ENCODE data around the gene URAD.
A peak's percentile ranks its signal among the peaks of the same experiment; 100 is the strongest.

URAD gene

DNA sequence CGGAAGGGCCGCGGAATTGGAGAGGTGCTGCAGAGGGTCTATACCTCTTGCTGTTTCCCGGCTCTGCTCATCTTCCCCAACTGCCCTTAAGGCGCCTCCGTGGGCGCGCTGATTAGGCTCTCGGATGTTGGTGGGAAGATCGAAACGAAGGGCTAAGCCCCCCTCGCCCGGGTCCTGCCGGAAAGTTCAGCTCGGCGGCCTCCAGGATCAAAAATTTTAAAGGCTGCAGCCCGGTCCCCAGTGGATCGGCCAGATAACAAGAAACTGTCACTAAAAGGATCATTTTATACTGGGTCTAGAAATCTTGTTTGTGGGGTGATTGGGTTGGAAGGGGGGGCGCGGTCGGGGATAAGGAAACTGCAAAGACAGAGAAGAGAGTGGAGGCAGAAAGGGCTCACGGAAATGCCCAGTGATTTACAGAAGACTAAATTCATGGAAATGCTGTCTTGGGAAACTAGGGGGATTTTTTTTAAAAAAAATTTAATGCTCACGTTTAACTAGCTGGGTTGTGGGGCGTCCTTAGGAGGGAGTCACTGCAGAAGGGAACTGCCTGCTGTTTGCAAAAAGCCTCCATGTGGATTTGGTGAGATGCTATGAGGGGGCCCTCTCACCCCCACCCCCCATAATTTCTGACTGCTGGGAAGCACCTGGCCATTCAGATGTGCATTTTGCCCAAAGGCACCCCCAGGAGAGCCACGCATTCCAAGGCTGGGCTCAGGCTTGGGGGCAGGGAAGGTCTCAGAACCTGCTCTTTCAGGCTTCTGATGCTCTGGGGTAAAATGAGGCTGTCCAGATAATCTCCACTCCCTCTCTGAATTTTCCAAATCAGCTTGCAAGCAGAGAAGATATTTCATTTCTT, 27.0 kb downstream of the URAD start:
- Histone ChIP-seq H3K36me3 (ENCODE audit: insufficient read depth, low read length) (no peaks in the 10 kb centered on the region), H3K9ac (ENCODE audit: low read depth, low read length) (no peak overlapping the region; the same call in 1 of the 2 replicates), H3K4me1 (ENCODE audit: insufficient read depth, low read length) (peaks cover 17% of the 10 kb centered on the region), H3K9me3 (ENCODE audit: control insufficient read depth, insufficient read depth, low read length) (no peaks in the 10 kb centered on the region)

GRCh38 chr13:27960362-27961226, 27.9 kb downstream of the URAD start:
- H3K4me1 ChIP-seq (ENCODE audit: insufficient read depth, low read length), result peaks cover 15% of the 10 kb centered on the region
- no peaks in the 10 kb centered on the region for H3K9me3 ChIP-seq (ENCODE audit: control insufficient read depth, insufficient read depth, low read length)
- peak overlapping the region; percentile 28; the same call in 1 of the 2 replicates for H3K9ac ChIP-seq (ENCODE audit: low read depth, low read length)
- no peaks in the 10 kb centered on the region for H3K36me3 ChIP-seq (ENCODE audit: insufficient read depth, low read length)

- H3K9ac ChIP-seq (ENCODE audit: low read depth, low read length), result no peak overlapping the region; the same call in 1 of the 2 replicates
- peaks cover 10% of the 10 kb centered on the region for H3K4me1 ChIP-seq (ENCODE audit: insufficient read depth, low read length)
- no peaks in the 10 kb centered on the region for H3K9me3 ChIP-seq (ENCODE audit: control insufficient read depth, insufficient read depth, low read length)
- no peaks in the 10 kb centered on the region for H3K36me3 ChIP-seq (ENCODE audit: insufficient read depth, low read length)
Measured at GRCh38 chr13:27959976-27960361, 28.5 kb downstream of the URAD start.

GRCh38 chr13:27956576-27957300, 31.8 kb downstream of the URAD start:
- peaks cover 3% of the 10 kb centered on the region for H3K4me1 ChIP-seq (ENCODE audit: insufficient read depth, low read length)
- no peak overlapping the region for H3K9ac ChIP-seq (ENCODE audit: low read depth, low read length)
- no peaks in the 10 kb centered on the region for H3K36me3 ChIP-seq (ENCODE audit: insufficient read depth, low read length)
- no peaks in the 10 kb centered on the region for H3K9me3 ChIP-seq (ENCODE audit: control insufficient read depth, insufficient read depth, low read length)

DNA sequence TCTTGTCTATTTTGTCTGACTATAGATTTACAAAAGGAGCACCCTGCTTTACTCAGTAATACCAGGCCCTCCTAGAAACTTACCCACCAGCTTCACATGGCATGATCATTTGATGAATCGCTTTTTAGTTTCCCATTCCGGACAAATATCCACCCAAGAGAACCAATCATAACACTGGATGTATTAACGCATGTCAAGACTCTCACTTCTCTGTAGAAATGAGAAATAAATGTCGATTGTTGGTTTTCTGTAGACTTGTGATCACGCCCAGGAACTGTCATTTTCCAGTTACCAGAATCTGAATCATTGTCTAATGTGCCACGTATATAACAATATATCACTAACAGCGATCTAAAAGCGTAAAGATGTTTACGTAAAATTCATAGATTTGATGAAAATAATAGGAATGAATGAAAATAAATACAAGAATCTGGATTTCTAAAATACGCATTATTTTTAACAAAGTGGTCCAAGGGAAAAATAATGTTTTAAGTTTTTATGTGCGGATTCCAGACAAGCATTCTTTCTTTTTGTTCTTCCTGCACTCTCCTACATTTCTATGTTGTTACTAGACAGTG, 33.4 kb downstream of the URAD start:
- H3K9me3 ChIP-seq (ENCODE audit: control insufficient read depth, insufficient read depth, low read length), result no peaks in the 10 kb centered on the region
- no peaks in the 10 kb centered on the region for H3K36me3 ChIP-seq (ENCODE audit: insufficient read depth, low read length)
- no peaks in the 10 kb centered on the region for H3K4me1 ChIP-seq (ENCODE audit: insufficient read depth, low read length)
- no peak overlapping the region for H3K9ac ChIP-seq (ENCODE audit: low read depth, low read length)

- peak overlapping the region; percentile 64; the same call in 1 of the 2 replicates for H3K9ac ChIP-seq (ENCODE audit: low read depth, low read length)
- H3K4me1 ChIP-seq (ENCODE audit: insufficient read depth, low read length), result no peaks in the 10 kb centered on the region
- H3K36me3 ChIP-seq (ENCODE audit: insufficient read depth, low read length), result no peaks in the 10 kb centered on the region
- H3K9me3 ChIP-seq (ENCODE audit: control insufficient read depth, insufficient read depth, low read length), result no peaks in the 10 kb centered on the region
Measured at GRCh38 chr13:27954406-27954851, 34.1 kb downstream of the URAD start.

DNA sequence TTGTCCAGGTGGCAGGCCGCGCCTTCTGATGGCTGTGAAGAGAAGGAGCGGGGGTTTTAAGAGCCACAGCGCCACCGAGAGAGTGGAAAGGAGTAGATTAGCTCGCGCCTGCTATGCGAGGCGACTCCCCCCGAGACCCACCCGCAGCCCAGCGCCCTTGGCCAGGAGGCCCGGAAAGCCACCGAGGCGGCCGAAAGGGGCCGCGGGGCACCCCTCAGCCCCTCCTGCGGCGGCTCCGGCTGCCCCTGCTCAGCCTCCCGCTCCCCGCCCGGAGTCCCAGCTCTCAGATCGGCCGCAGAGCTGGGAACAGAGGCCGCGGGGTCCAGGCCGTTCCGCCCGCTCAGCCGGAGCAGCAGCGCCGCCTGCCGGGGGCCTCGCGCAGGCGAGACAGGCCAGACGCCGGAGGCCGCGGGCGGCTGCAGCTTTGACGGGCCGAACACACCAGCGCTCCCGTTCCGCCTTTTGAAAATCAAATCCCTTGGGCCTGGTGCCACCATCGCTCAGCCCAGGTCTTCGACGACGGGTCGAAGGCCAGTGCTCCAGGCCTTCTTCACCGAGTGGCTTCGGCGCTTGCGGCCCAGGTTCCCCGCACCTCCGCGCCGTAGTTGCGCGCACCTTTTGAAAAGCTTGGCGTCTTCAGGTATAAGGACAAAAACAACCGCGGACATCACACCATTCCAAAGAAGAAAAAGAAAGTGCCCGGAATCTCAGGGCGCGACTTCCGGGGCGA, 34.7 kb downstream of the URAD start:
- Histone ChIP-seq H3K9me3 (ENCODE audit: control insufficient read depth, insufficient read depth, low read length) (no peaks in the 10 kb centered on the region), H3K36me3 (ENCODE audit: insufficient read depth, low read length) (no peaks in the 10 kb centered on the region), H3K9ac (ENCODE audit: low read depth, low read length) (peak overlapping the region; percentile 64; the same call in 1 of the 2 replicates), H3K4me1 (ENCODE audit: insufficient read depth, low read length) (no peaks in the 10 kb centered on the region)

- Histone ChIP-seq H3K9ac (ENCODE audit: low read depth, low read length) (peak overlapping the region; percentile 64; the same call in 1 of the 2 replicates), H3K36me3 (ENCODE audit: insufficient read depth, low read length) (no peaks in the 10 kb centered on the region), H3K9me3 (ENCODE audit: control insufficient read depth, insufficient read depth, low read length) (no peaks in the 10 kb centered on the region), H3K4me1 (ENCODE audit: insufficient read depth, low read length) (no peaks in the 10 kb centered on the region)
Measured at GRCh38 chr13:27952876-27953675, 35.4 kb downstream of the URAD start.

DNA sequence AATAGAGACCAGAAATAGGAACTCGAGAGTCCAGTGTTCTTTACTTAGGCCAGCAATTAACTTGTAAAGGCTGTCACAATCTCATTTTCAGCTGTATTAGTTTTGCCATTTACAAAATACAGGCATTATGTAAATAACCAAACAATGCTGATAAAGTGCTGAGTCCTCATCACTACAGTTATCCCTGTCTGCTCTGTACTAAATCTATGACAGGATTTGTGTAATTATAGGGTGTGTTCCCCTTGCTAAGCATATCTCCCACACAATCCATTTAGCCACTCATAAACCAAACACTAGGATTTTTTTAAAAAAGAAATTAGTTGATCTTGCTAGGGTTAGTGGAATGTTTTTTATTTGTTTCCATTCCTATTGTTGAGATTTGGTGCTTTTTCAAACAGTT, 45.5 kb downstream of the URAD start:
- Histone ChIP-seq H3K36me3 (ENCODE audit: insufficient read depth, low read length) (no peaks in the 10 kb centered on the region), H3K9me3 (ENCODE audit: control insufficient read depth, insufficient read depth, low read length) (no peaks in the 10 kb centered on the region; the same call in 1 of the 2 replicates), H3K4me1 (ENCODE audit: insufficient read depth, low read length) (no peaks in the 10 kb centered on the region), H3K9ac (ENCODE audit: low read depth, low read length) (no peak overlapping the region)

- no peaks in the 10 kb centered on the region for H3K9me3 ChIP-seq (ENCODE audit: control insufficient read depth, insufficient read depth, low read length)
- H3K4me1 ChIP-seq (ENCODE audit: insufficient read depth, low read length), result no peaks in the 10 kb centered on the region; the same call in 1 of the 2 replicates
- no peaks in the 10 kb centered on the region for H3K36me3 ChIP-seq (ENCODE audit: insufficient read depth, low read length)
- no peak overlapping the region for H3K9ac ChIP-seq (ENCODE audit: low read depth, low read length)
Measured at GRCh38 chr13:27933580-27934328, 54.7 kb downstream of the URAD start.

DNA sequence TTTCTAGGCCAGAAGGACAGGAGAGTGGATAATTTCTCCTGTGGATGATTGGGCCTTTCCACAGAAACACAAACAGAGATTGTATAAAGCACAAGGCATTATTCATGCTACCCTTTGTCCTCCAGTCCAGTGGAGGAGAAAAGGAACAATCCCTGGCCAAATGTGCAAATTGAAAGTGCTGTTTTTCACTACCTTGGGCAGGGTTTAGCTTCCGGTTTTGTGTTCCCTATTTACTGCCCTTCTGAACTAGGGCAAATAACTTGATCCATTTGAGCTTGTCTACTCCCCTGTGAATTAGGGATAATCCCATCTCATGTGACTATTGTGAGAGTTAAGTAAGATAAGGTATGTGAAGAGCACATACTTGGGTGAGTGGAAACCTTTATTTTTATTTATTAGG, 55.4 kb downstream of the URAD start:
- Histone ChIP-seq H3K9ac (ENCODE audit: low read depth, low read length) (no peak overlapping the region), H3K4me1 (ENCODE audit: insufficient read depth, low read length) (no peaks in the 10 kb centered on the region; the same call in 1 of the 2 replicates), H3K9me3 (ENCODE audit: control insufficient read depth, insufficient read depth, low read length) (no peaks in the 10 kb centered on the region), H3K36me3 (ENCODE audit: insufficient read depth, low read length) (no peaks in the 10 kb centered on the region)

- Histone ChIP-seq H3K4me1 (ENCODE audit: insufficient read depth, low read length) (no peaks in the 10 kb centered on the region; the same call in 1 of the 2 replicates), H3K36me3 (ENCODE audit: insufficient read depth, low read length) (no peaks in the 10 kb centered on the region), H3K9me3 (ENCODE audit: control insufficient read depth, insufficient read depth, low read length) (no peaks in the 10 kb centered on the region), H3K9ac (ENCODE audit: low read depth, low read length) (no peak overlapping the region)
Measured at GRCh38 chr13:27929868-27930267, 58.6 kb downstream of the URAD start.

Measured in ES-I3 (cell line).